Psoas muscle (tissue), 8 donors: ENCODE data around the gene MIAT. TPM values are rescaled to one million over a fixed set of nuclear protein-coding genes. Genes with fewer than 3 reads are reported as not detected.
A peak's percentile ranks its signal among the peaks of the same experiment; 100 is the strongest.

Experiments used
- ATAC-seq, 4 donors: fragments of 200-7000 bp; cut with Tn5 transposase; one replicate each; pipeline ENCODE4 v1.9.1; 2020; ENCODE audit warnings: moderate library complexity in 3 of 4, mild to moderate bottlenecking in 2 of 4
- DNase-seq, 2 donors: peaks; one replicate each; pipeline ENCODE4 v3.0.0-alpha.2; 2020
- H3K27ac ChIP-seq: fragments of 200-600 bp; one replicate; pipeline ENCODE4 v1.8.0; 2022
- H3K27me3 ChIP-seq, 3 donors: fragments of 200-600 bp in 1 of 3; one replicate each; pipeline versions ENCODE4 v1.6.1 to v1.8.0; 2013 to 2022; ENCODE audit warnings: low read length in 2 of 3, mild to moderate bottlenecking in 2 of 3, moderate library complexity in 1 of 3; ENCODE audit not compliant: insufficient read depth in 3 of 3
- H3K36me3 ChIP-seq, 2 donors: fragments of 200-600 bp in 1 of 2; one replicate each; pipeline versions ENCODE4 v1.6.1 to v1.8.0; 2013 to 2022; ENCODE audit warnings: low read depth in 1 of 2, mild to moderate bottlenecking in 1 of 2, moderate library complexity in 1 of 2; ENCODE audit not compliant: insufficient read depth in 1 of 2
- H3K4me1 ChIP-seq: fragments of 200-600 bp; one replicate; pipeline ENCODE4 v1.8.0; 2022
- H3K4me3 ChIP-seq: fragments of 200-600 bp; one replicate; pipeline ENCODE4 v1.8.0; 2022; ENCODE audit warnings: mild to moderate bottlenecking
- H3K9me3 ChIP-seq: fragments of 200-600 bp; one replicate; pipeline ENCODE4 v1.8.0; 2022
- CTCF ChIP-seq: fragments of 200-600 bp; IDR thresholded peaks from one replicate; pipeline ENCODE4 v1.8.0; 2022; ENCODE audit warnings: antibody characterized with exemption
- WGBS, 3 donors: extraction: QIAGEN DNeasy Blood & Tissue Kit; methylation state at CpG; one replicate each; pipeline versions ENCODE4 v1.1.6 to v1.1.7; 2013; 5-methylcytosine and 5-hydroxymethylcytosine counted together
- intact Hi-C, 2 donors: fragments of 100-400 bp; cut with DNase I; formaldehyde crosslinking; loops; one replicate each; pipeline versions ENCODE4 v1.11.0 to v1.14.2; 2022
- polyA plus RNA-seq, 3 donors: library from polyadenylated mRNA; stranded (reverse); fragments of 200-250 nt; gene quantifications; one replicate each; pipeline ENCODE4 v1.2.3, GENCODE V29; 2013
- total RNA-seq, 4 donors: library from RNA; stranded (reverse); fragmentation: NEBNext Ultra II Directional in 2 of 4; extraction: Animal tissue kit (Norgen Biotek cat#: 25700) in 2 of 4; gene quantifications; one replicate each; pipeline versions ENCODE4 v1.2.1 to v1.2.4, GENCODE V29; 2021 to 2023
- donor health status: healthy with polysubstance abuse.
- donor health status: DM: no; HTN: no; CAD: no; lungs with moderate emphysema.
- donor health status: Bipolar disorder and iron deficiency.
- donor health status: healthy.
- donor health status: DM: yes; HTN: yes; CAD: no.
- donor health status: DM: no; HTN: no; CAD: no.
- donor health status: DM: no; HTN: no; CAD: no.
- donor health status: DM: yes; HTN: yes; CAD: no.

The MIAT gene
- total and polyA plus RNA-seq, 7 donors: 0.04 to 0.59 (median 0.30) TPM

- WGBS, 3 donors: 67 to 76% (median 68%) methylated on average over 3 of the region's 3 CpGs
- intact Hi-C loops: no loop called here
- Histone ChIP-seq H3K27ac (no peak overlapping the region), H3K27me3 (no peaks in the 10 kb centered on the region), H3K4me3 (no peak overlapping the region), H3K9me3 (no peaks in the 10 kb centered on the region), H3K36me3 (peaks cover 0 to 5% of the 10 kb centered on the region in 2 donors), H3K4me1 (peaks cover 10% of the 10 kb centered on the region)
- ATAC-seq (peak in 3 of 4 donors; percentile 39 to 51 (median 44)), DNase-seq (no peak)
- no peak for TF ChIP-seq CTCF
Measured at GRCh38 chr22:26709617-26710390, 52.4 kb downstream of the MIAT start.

GRCh38 chr22:26711205-26711963 lies 54.0 kb downstream of the MIAT start:
- ATAC-seq: no peak
- Histone ChIP-seq H3K27ac (no peak overlapping the region), H3K27me3 (no peaks in the 10 kb centered on the region), H3K9me3 (no peaks in the 10 kb centered on the region), H3K4me1 (peaks cover 4% of the 10 kb centered on the region), H3K36me3 (peaks cover 0 to 5% of the 10 kb centered on the region in 2 donors), H3K4me3 (no peak overlapping the region)
- TF ChIP-seq CTCF: no peak
- DNase-seq: no peak
- intact Hi-C loops: no loop called here
- 70 to 81% (median 76%) methylated on average over 4 of the region's 4 CpGs for WGBS, 3 donors

- no peak for TF ChIP-seq CTCF
- DNase-seq (no peak), ATAC-seq (no peak)
- Histone ChIP-seq H3K27me3 (no peaks in the 10 kb centered on the region), H3K4me3 (no peak overlapping the region), H3K36me3 (peaks cover under 1 to 5% of the 10 kb centered on the region in 2 donors), H3K27ac (no peak overlapping the region), H3K4me1 (peaks cover 4% of the 10 kb centered on the region), H3K9me3 (no peaks in the 10 kb centered on the region)
- intact Hi-C loops: no loop called here
- 80 to 85% (median 85%) methylated on average over 8 of the region's 8 CpGs for WGBS, 3 donors
Measured at GRCh38 chr22:26712158-26712557, 54.8 kb downstream of the MIAT start.

GRCh38 chr22:26713823-26714449 lies 56.5 kb downstream of the MIAT start:
- intact Hi-C loops: no loop called here
- Histone ChIP-seq H3K27ac (no peak overlapping the region), H3K36me3 (peaks cover under 1 to 9% of the 10 kb centered on the region in 2 donors), H3K27me3 (no peaks in the 10 kb centered on the region), H3K4me1 (peaks cover 7% of the 10 kb centered on the region), H3K9me3 (no peaks in the 10 kb centered on the region), H3K4me3 (no peak overlapping the region)
- no peak for TF ChIP-seq CTCF
- ATAC-seq (peak in 2 of 4 donors; percentile 54 to 71), DNase-seq (no peak)
- 64 to 72% (median 65%) methylated on average over 12 of the region's 12 CpGs for WGBS, 3 donors
